ENCODE measurements around the gene TMEM235.

The TMEM235 gene

DNA sequence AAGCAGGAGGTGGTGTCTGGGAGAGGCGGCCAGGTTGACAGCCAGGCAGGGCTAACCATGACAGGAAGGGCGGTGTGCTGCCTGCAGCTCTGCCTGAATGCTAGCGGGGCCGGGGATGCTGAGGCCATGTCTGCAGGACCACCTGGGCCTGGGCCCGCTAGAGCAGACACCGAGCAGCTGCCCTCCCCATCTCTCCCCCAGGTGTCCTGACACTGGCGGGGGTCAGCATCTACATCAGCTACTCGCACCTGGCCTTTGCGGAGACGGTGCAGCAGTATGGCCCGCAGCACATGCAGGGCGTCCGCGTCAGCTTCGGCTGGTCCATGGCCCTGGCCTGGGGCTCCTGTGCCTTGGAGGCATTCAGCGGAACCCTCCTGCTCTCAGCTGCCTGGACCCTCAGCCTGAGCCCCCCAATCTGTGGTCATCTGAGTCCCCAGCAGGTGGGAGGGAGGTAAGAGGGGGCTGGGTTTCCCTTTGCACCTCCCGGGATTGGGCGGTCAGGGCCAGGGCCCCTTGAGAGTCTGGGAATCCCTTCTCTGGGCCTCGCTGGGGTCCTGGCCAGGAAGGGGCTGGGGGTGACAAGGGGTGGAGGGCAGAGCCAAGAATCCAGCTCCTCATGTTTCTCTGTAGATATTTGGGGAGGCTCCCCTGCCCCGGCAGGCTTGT lies 7.5 kb downstream of the TMEM235 start:
- TF ChIP-seq FOXP2 (optimal IDR thresholded peaks at IDR 0.05; ENCODE audit: control extremely low read depth, extremely low read length, insufficient read depth) (no peak), POLR2AphosphoS5 (IDR thresholded peaks at IDR 0.05; ENCODE audit: borderline replicate concordance, low read depth, low read length) (no peak), EZH2 (IDR thresholded peaks at IDR 0.05) (no peak)
- Histone ChIP-seq H3K9me3 (ENCODE audit: low read depth, low read length) (no peaks in the 10 kb centered on the region), H3K9ac (ENCODE audit: insufficient read length) (no peak overlapping the region), H3K27ac (no peak overlapping the region), H3K4me3 (no peak overlapping the region), H3K36me3 (ENCODE audit: insufficient read depth, low read length) (no peaks in the 10 kb centered on the region)
- no peak for DNase-seq (ENCODE audit: low read depth, low spot score)

DNA sequence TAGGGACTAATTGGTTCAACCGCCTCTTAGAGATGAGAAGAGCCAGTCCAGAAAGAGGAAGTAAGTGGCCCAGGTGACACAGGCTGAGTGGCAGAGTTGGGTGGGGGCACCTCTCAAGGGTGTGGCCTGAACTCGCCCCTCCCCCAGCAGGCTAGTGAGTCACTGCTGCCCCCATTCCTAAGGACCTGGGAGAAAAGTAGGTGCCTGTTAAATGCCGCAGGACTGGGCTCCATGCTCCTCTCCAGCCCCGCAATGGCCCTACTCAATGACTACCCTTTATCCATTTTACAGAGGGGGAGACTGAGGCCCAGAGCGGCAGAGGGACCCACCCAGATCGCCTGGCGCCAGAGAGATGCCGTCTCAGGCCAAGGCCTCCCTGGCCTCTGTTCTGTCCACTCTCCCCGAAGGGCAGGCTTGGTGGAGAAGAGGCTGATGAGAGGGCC lies 8.1 kb downstream of the TMEM235 start:
- no peak for DNase-seq (ENCODE audit: low read depth, low spot score)
- TF ChIP-seq EZH2 (IDR thresholded peaks at IDR 0.05) (no peak), POLR2AphosphoS5 (IDR thresholded peaks at IDR 0.05; ENCODE audit: borderline replicate concordance, low read depth, low read length) (no peak), FOXP2 (optimal IDR thresholded peaks at IDR 0.05; ENCODE audit: control extremely low read depth, extremely low read length, insufficient read depth) (no peak)
- Histone ChIP-seq H3K9me3 (ENCODE audit: low read depth, low read length) (no peaks in the 10 kb centered on the region), H3K9ac (ENCODE audit: insufficient read length) (no peak overlapping the region), H3K27ac (no peak overlapping the region), H3K4me3 (no peak overlapping the region), H3K36me3 (ENCODE audit: insufficient read depth, low read length) (no peaks in the 10 kb centered on the region)

DNA sequence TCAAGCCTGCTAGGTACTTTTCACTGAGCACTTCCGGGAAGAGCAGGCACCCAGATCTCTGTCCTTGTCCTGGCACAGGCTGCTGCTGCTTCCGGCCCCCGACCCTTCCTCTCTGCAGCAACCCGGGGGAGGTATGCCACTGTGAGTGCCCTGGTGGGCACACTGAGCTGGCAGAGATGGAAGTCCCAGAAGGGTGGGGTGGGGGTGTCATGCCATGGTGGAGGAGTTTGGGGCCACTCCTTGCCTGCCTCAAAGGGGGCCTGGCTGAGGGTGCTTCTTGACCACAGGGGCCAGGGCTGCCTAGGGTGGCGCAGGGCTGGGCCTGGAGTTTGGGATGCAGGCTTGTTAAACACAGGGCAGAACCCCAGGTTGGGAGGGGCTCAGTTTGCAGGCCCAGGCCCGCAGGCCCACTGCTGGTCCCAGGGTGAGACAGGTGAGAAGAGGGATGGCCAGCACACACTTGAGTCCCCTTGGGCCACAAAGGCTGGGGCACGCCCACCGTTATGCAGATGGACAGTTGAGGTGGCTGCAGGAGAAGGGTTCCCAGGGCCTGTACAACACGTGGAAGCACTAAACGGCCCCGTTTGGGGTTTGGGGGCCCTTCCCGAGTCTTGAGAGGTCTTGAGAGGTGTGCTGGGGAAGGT lies 8.7 kb downstream of the TMEM235 start:
- Histone ChIP-seq H3K36me3 (ENCODE audit: insufficient read depth, low read length) (no peaks in the 10 kb centered on the region), H3K9ac (ENCODE audit: insufficient read length) (no peak overlapping the region), H3K9me3 (ENCODE audit: low read depth, low read length) (no peaks in the 10 kb centered on the region), H3K4me3 (no peak overlapping the region), H3K27ac (no peak overlapping the region)
- TF ChIP-seq POLR2AphosphoS5 (IDR thresholded peaks at IDR 0.05; ENCODE audit: borderline replicate concordance, low read depth, low read length) (no peak), EZH2 (IDR thresholded peaks at IDR 0.05) (no peak), FOXP2 (optimal IDR thresholded peaks at IDR 0.05; ENCODE audit: control extremely low read depth, extremely low read length, insufficient read depth) (no peak)
- no peak for DNase-seq (ENCODE audit: low read depth, low spot score)

DNA sequence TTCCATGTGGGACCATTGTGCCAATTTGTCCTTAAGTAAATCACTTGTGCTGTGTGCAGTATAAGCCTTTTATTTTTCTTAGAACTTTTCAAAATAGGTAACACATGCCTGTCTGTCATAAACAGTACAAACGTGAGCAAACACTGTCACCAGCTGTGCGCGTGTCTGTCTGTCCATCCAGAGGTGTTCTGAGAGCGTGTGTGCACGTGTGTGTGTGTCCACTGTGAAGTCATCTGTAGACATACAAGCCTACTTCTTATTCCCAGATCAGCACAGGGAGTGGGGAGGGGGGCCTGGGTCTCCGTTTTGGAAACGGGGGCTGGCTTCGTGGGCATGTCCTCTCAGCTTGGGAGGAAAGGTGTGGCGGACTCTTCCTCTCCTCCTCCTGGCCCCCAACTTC lies 9.4 kb downstream of the TMEM235 start:
- H3K9me3 ChIP-seq (ENCODE audit: low read depth, low read length): no peaks in the 10 kb centered on the region
- H3K4me3 ChIP-seq: no peak overlapping the region
- H3K36me3 ChIP-seq (ENCODE audit: insufficient read depth, low read length): no peaks in the 10 kb centered on the region
- no peak for DNase-seq (ENCODE audit: low read depth, low spot score)
- TF ChIP-seq FOXP2 (optimal IDR thresholded peaks at IDR 0.05; ENCODE audit: control extremely low read depth, extremely low read length, insufficient read depth) (no peak), EZH2 (IDR thresholded peaks at IDR 0.05) (no peak), POLR2AphosphoS5 (IDR thresholded peaks at IDR 0.05; ENCODE audit: borderline replicate concordance, low read depth, low read length) (no peak)
- H3K9ac ChIP-seq (ENCODE audit: insufficient read length): no peak overlapping the region
- H3K27ac ChIP-seq: no peak overlapping the region

DNA sequence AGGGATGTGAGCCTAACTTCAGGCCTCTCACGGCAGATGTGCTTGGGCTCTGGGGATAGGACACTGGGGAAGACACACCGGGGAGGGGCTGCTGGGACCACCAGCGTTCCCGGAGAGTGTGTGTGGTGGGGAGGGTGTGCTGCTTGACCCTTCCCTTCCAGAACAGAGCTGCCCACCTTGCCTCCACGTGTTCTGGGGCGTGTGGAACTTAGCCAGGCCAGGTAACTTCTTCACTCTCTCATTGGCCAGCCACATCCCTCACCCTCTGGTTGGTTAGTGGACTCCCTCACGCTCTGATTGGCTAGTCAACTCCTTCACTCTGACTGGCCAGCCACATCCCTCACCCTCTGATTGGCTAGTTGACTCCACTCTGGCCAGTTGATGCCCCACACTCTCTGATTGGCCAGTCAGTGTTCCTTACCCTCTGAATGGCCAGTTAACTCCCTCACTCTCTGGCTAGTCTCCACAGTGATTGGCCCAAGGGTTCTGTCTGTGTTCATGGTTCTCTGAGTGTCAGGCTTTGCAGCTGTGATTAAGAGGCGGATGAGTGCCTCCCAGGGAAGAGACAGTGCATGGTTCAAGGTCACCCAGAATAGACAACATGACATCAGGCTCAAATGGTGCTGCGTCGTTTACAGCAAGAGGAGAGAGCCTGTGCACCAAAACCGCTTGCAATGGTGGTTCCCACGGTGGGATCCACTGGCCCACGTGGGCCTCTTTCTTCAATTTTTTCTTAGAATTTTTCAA lies 10.0 kb downstream of the TMEM235 start:
- H3K4me3 ChIP-seq: no peak overlapping the region
- DNase-seq (ENCODE audit: low read depth, low spot score): no peak
- no peak overlapping the region for H3K27ac ChIP-seq
- TF ChIP-seq EZH2 (IDR thresholded peaks at IDR 0.05): no peak
- no peak for TF ChIP-seq POLR2AphosphoS5 (IDR thresholded peaks at IDR 0.05; ENCODE audit: borderline replicate concordance, low read depth, low read length)
- TF ChIP-seq FOXP2 (optimal IDR thresholded peaks at IDR 0.05; ENCODE audit: control extremely low read depth, extremely low read length, insufficient read depth): no peak
- H3K9ac ChIP-seq (ENCODE audit: insufficient read length): no peak overlapping the region
- no peaks in the 10 kb centered on the region for H3K9me3 ChIP-seq (ENCODE audit: low read depth, low read length)
- H3K36me3 ChIP-seq (ENCODE audit: insufficient read depth, low read length): no peaks in the 10 kb centered on the region

DNA sequence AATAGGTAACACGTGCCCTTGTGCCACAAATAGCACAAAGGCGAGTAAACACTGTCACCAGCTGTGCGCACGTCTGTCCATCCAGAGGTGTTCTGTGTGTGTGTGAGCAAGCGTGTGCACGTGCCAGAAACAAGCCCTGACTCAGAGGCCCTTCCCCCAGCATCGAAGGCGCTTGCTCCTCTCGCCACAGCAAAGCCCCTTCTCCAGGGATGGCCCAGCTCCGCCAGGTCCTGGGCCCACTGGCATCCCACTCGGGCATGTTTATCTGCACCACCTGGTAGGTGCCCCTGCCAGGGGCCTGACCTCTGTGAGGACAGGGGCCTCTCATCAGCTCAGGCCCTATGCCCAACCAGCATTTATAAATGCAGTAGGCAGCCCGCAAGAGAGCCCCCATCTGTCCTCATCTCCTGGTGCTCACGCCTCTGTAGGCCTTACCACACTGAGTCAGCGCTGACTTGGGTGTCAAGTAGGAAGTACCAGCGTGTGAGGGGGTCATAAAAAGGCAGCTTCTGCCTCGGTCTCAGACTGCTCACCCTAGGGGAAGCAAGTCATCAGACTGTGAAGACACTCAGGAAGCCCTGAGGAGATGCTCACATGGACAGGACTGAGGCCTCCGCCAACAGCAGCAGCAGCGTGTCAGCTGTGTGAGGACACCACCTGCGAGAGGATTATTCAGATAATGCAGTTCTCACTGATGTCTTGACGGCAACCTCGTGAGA lies 10.8 kb downstream of the TMEM235 start:
- Histone ChIP-seq H3K27ac (no peak overlapping the region), H3K4me3 (no peak overlapping the region), H3K9me3 (ENCODE audit: low read depth, low read length) (no peaks in the 10 kb centered on the region), H3K36me3 (ENCODE audit: insufficient read depth, low read length) (no peaks in the 10 kb centered on the region), H3K9ac (ENCODE audit: insufficient read length) (no peak overlapping the region)
- TF ChIP-seq EZH2 (IDR thresholded peaks at IDR 0.05) (no peak), FOXP2 (optimal IDR thresholded peaks at IDR 0.05; ENCODE audit: control extremely low read depth, extremely low read length, insufficient read depth) (no peak), POLR2AphosphoS5 (IDR thresholded peaks at IDR 0.05; ENCODE audit: borderline replicate concordance, low read depth, low read length) (no peak)
- no peak for DNase-seq (ENCODE audit: low read depth, low spot score)

DNA sequence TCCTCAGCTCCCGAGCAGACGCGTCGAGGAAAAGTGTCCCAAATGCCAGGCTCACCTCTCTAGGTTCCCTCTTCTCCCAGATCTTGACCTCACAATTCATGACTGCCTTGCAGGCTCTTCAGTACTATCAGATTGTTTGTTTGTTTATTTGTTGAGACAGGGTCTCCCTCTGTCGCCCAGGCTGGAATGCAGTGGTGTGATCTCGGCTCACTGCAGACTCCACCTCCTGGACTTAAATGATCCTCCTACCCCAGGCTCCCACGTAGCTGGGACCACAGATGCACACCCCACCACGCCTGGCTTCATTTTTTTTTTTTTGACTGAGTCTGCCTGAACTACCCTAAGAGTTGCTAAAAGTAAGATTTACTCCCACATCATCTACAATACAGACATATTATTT lies 15.9 kb downstream of the TMEM235 start:
- no peak for TF ChIP-seq EZH2 (IDR thresholded peaks at IDR 0.05)
- no peak for TF ChIP-seq FOXP2 (optimal IDR thresholded peaks at IDR 0.05; ENCODE audit: control extremely low read depth, extremely low read length, insufficient read depth)
- TF ChIP-seq POLR2AphosphoS5 (IDR thresholded peaks at IDR 0.05; ENCODE audit: borderline replicate concordance, low read depth, low read length): no peak
- no peak overlapping the region for H3K27ac ChIP-seq
- no peaks in the 10 kb centered on the region for H3K36me3 ChIP-seq (ENCODE audit: insufficient read depth, low read length)
- no peak for DNase-seq (ENCODE audit: low read depth, low spot score)
- H3K9ac ChIP-seq (ENCODE audit: insufficient read length): no peak overlapping the region
- H3K9me3 ChIP-seq (ENCODE audit: low read depth, low read length): no peaks in the 10 kb centered on the region
- no peak overlapping the region for H3K4me3 ChIP-seq

All from SK-N-MC (cell line).